H1 (cell line): ENCODE results near the gene VSTM4. TPM values are rescaled to one million over a fixed set of nuclear protein-coding genes. Genes with fewer than 3 reads are reported as not detected.

ENCODE experiments used
- CTCF ChIA-PET: fragments of 300-600 bp; sonication (Branson Sonifier 250); formaldehyde crosslinking; loops from one replicate; lab custom pipeline; 2021; ENCODE audit not compliant: partially characterized antibody; lab: Charles Lee
- POLR2A ChIA-PET: fragments of 300-600 bp; sonication (Branson Sonifier 250); formaldehyde crosslinking; loops from one replicate; lab custom pipeline; 2021; ENCODE audit warnings: inconsistent platforms; ENCODE audit not compliant: partially characterized antibody; lab: Charles Lee
- DNase-seq, 2 experiments: peaks; one replicate each; pipeline versions ENCODE4 v3.0.0 to v3.0.0-alpha.2; 2010 to 2022; ENCODE audit warnings: low spot score in 2 of 2, low read depth in 1 of 2, mixed read lengths in 1 of 2
- FAIRE-seq: peaks from 2 replicates; lab custom pipeline; 2011; peaks lifted over from hg19 to GRCh38; lab: Jason Lieb, UNC
- H2AFZ ChIP-seq: 2 replicates; pipeline ENCODE4 v1.8.1; 2012; ENCODE audit warnings: low read length, inconsistent platforms
- H2AK5ac ChIP-seq: 2 replicates; pipeline ENCODE4 v1.6.1; 2013; ENCODE audit warnings: low read depth, low read length
- H2BK120ac ChIP-seq: replicated peaks from 2 replicates; pipeline ENCODE3; 2013; ENCODE audit warnings: low read depth, low read length, inconsistent platforms
- H2BK12ac ChIP-seq: 2 replicates; pipeline ENCODE4 v1.6.1; 2013; ENCODE audit warnings: low read depth, low read length
- H2BK15ac ChIP-seq: 2 replicates; pipeline ENCODE4 v1.6.1; 2013; ENCODE audit warnings: low read length
- H2BK20ac ChIP-seq: 2 replicates; pipeline ENCODE4 v1.6.1; 2013; ENCODE audit warnings: low read length
- H2BK5ac ChIP-seq: 2 replicates; pipeline ENCODE4 v1.6.1; 2013; ENCODE audit warnings: low read depth, low read length
- H3K14ac ChIP-seq: 2 replicates; pipeline ENCODE4 v1.6.1; 2013; ENCODE audit warnings: inconsistent platforms; ENCODE audit not compliant: insufficient read length
- H3K18ac ChIP-seq: 2 replicates; pipeline ENCODE4 v1.6.1; 2013; ENCODE audit warnings: low read length; ENCODE audit errors: extremely low read depth
- H3K23ac ChIP-seq: 2 replicates; pipeline ENCODE4 v1.6.1; 2013; ENCODE audit warnings: inconsistent platforms; ENCODE audit not compliant: insufficient read length
- H3K23me2 ChIP-seq: 2 replicates; pipeline ENCODE4 v1.6.1; 2013; ENCODE audit warnings: low read depth, low read length
- H3K27ac ChIP-seq: 2 replicates; pipeline ENCODE4 v1.6.1; 2011; ENCODE audit warnings: low read depth, low read length, inconsistent platforms
- H3K27me3 ChIP-seq, 4 experiments: replicated peaks in 1 of 4; 1 replicate in 1 of 4; 2 replicates in 3 of 4; pipeline versions ENCODE4 v1.6.1 to v1.8.1; 2011 to 2013; ENCODE audit warnings: low read length in 3 of 4, mild to moderate bottlenecking in 3 of 4, inconsistent platforms in 2 of 4, mixed read lengths in 2 of 4, moderate library complexity in 1 of 4; ENCODE audit not compliant: control insufficient read depth in 3 of 4, insufficient read depth in 3 of 4; ENCODE audit errors: extremely low read depth in 1 of 4
- H3K36me3 ChIP-seq, 4 experiments: 2 replicates each; pipeline versions ENCODE4 v1.6.1 to v1.8.1; 2011 to 2013; ENCODE audit warnings: mild to moderate bottlenecking in 4 of 4, low read length in 3 of 4, moderate library complexity in 2 of 4, control low read depth in 1 of 4, inconsistent platforms in 1 of 4; ENCODE audit not compliant: insufficient read depth in 4 of 4, control insufficient read depth in 2 of 4
- H3K4ac ChIP-seq: replicated peaks from 2 replicates; pipeline ENCODE3; 2013; ENCODE audit warnings: low read length, low read depth, mixed read lengths, inconsistent platforms; ENCODE audit not compliant: insufficient read length
- H3K4me1 ChIP-seq, 4 experiments: replicated peaks in 1 of 4; 1 replicate in 1 of 4; 2 replicates in 3 of 4; pipeline versions ENCODE4 v1.6.1 to v1.8.1; 2011 to 2013; ENCODE audit warnings: low read length in 3 of 4, inconsistent platforms in 2 of 4, mixed read lengths in 1 of 4; ENCODE audit not compliant: insufficient read depth in 4 of 4, control insufficient read depth in 3 of 4
- H3K4me2 ChIP-seq, 2 experiments: 2 replicates each; pipeline versions ENCODE4 v1.6.1 to v1.8.1; 2011 to 2013; ENCODE audit warnings: low read depth in 2 of 2, low read length in 2 of 2, control low read depth in 1 of 2, inconsistent platforms in 1 of 2, mild to moderate bottlenecking in 1 of 2; ENCODE audit not compliant: insufficient read depth in 1 of 2
- H3K4me3 ChIP-seq, 4 experiments: fragments of 200-600, 300-600 bp in 1 of 4; sonication (generic), shearing (Covaris generic), sonication (Bioruptor Twin) in 1 of 4; 2 replicates each; pipeline versions ENCODE4 v1.5.1 to v1.8.1; 2011 to 2016; ENCODE audit warnings: low read length in 4 of 4, low read depth in 3 of 4, control low read depth in 2 of 4, inconsistent platforms in 2 of 4, mild to moderate bottlenecking in 2 of 4, mixed read lengths in 1 of 4, moderate library complexity in 1 of 4; ENCODE audit not compliant: insufficient read depth in 2 of 4; ENCODE audit errors: extremely low read depth in 1 of 4
- H3K56ac ChIP-seq: replicated peaks from 2 replicates; pipeline ENCODE3; 2013; ENCODE audit warnings: low read depth, mild to moderate bottlenecking, mixed read lengths, low read length, inconsistent platforms; ENCODE audit not compliant: insufficient read length
- H3K79me1 ChIP-seq: 2 replicates; pipeline ENCODE4 v1.6.1; 2013; ENCODE audit warnings: low read depth, low read length, control low read depth
- H3K79me2 ChIP-seq, 2 experiments: 2 replicates each; pipeline versions ENCODE4 v1.6.1 to v1.8.1; 2012 to 2013; ENCODE audit warnings: low read length in 2 of 2, mild to moderate bottlenecking in 2 of 2, inconsistent platforms in 1 of 2; ENCODE audit not compliant: insufficient read depth in 2 of 2, control insufficient read depth in 1 of 2
- H3K9ac ChIP-seq, 4 experiments: replicated peaks in 1 of 4; 1 replicate in 1 of 4; 2 replicates in 3 of 4; pipeline versions ENCODE4 v1.6.1 to v1.8.1; 2011 to 2013; ENCODE audit warnings: low read depth in 3 of 4, low read length in 3 of 4, control low read depth in 2 of 4, mild to moderate bottlenecking in 2 of 4, moderate library complexity in 2 of 4, inconsistent platforms in 1 of 4; ENCODE audit errors: extremely low read depth in 1 of 4
- H3K9me3 ChIP-seq, 2 experiments: 2 replicates each; pipeline versions ENCODE4 v1.6.1 to v1.8.1; 2012 to 2013; ENCODE audit warnings: mild to moderate bottlenecking in 2 of 2, moderate library complexity in 2 of 2, control low read depth in 1 of 2, inconsistent platforms in 1 of 2, low read depth in 1 of 2, low read length in 1 of 2, mixed read lengths in 1 of 2; ENCODE audit not compliant: insufficient read depth in 2 of 2
- H4K20me1 ChIP-seq, 2 experiments: replicated peaks in 1 of 2; 2 replicates each; pipeline versions ENCODE3 to v1.8.1; 2011 to 2013; ENCODE audit warnings: inconsistent platforms in 2 of 2, low read length in 2 of 2, mild to moderate bottlenecking in 1 of 2; ENCODE audit not compliant: insufficient read depth in 2 of 2, control insufficient read depth in 1 of 2
- H4K5ac ChIP-seq: 2 replicates; pipeline ENCODE4 v1.6.1; 2013; ENCODE audit warnings: low read length, low read depth, mixed read lengths, inconsistent platforms; ENCODE audit not compliant: insufficient read length
- H4K8ac ChIP-seq: 2 replicates; pipeline ENCODE4 v1.8.0; 2013; ENCODE audit warnings: mild to moderate bottlenecking, moderate library complexity, low read length, inconsistent platforms; ENCODE audit not compliant: insufficient read depth; ENCODE audit errors: extremely low read depth
- H4K91ac ChIP-seq: replicated peaks from 2 replicates; pipeline ENCODE3; 2013; ENCODE audit warnings: low read length, mixed read lengths, inconsistent platforms; ENCODE audit not compliant: insufficient read length
- BACH1 ChIP-seq: IDR thresholded peaks from 2 replicates; pipeline ENCODE4 v1.6.1; 2012; ENCODE audit warnings: low read length, improper control_type of control experiment
- CBX8 ChIP-seq: fragments of 300-800, 300-1000 bp; sonication (generic); IDR thresholded peaks from 2 replicates; pipeline ENCODE4 v1.7.1; 2016; ENCODE audit warnings: low read depth, low read length, borderline replicate concordance
- CHD1 ChIP-seq: IDR thresholded peaks from 2 replicates; pipeline ENCODE4 v1.6.1; 2012; ENCODE audit warnings: low read depth, low read length, improper control_type of control experiment
- CTBP2 ChIP-seq: IDR thresholded peaks from 2 replicates; pipeline ENCODE4 v1.7.0; 2011; ENCODE audit warnings: borderline replicate concordance, mild to moderate bottlenecking, moderate library complexity, mixed read lengths, low read length; ENCODE audit not compliant: insufficient read depth, insufficient read length
- GABPA ChIP-seq: IDR thresholded peaks from 2 replicates; pipeline ENCODE4 v1.6.1; 2011; ENCODE audit warnings: mild to moderate bottlenecking, low read length, moderate library complexity, borderline replicate concordance; ENCODE audit not compliant: insufficient read depth
- RNF2 ChIP-seq: fragments of 200-900, 300-1000 bp; sonication (generic); IDR thresholded peaks from 2 replicates; pipeline ENCODE4 v1.7.1; 2016; ENCODE audit warnings: borderline replicate concordance, low read depth, mild to moderate bottlenecking, antibody characterized with exemption, low read length; ENCODE audit not compliant: poor library complexity, severe bottlenecking; ENCODE audit errors: missing control alignments
- SP2 ChIP-seq: IDR thresholded peaks from 2 replicates; pipeline ENCODE4 v1.6.1; 2012; ENCODE audit warnings: mild to moderate bottlenecking, low read length, inconsistent platforms
- TAF1 ChIP-seq: IDR thresholded peaks from 2 replicates; pipeline ENCODE4 v1.6.1; 2011; ENCODE audit warnings: mild to moderate bottlenecking, low read depth, low read length
- TCF12 ChIP-seq: IDR thresholded peaks from 2 replicates; pipeline ENCODE4 v1.6.1; 2011; ENCODE audit warnings: low read depth, mild to moderate bottlenecking, low read length
- WGBS, 2 experiments: shearing (Covaris generic) in 1 of 2; methylation state at CpG; one replicate each; pipeline versions ENCODE4 v1.1.6 to v1.1.7; 2013 to 2015; ENCODE audit warnings: low lambda C conversion rate in 2 of 2, mixed read lengths in 2 of 2, inconsistent platforms in 1 of 2, low coverage in 1 of 2, missing lambda C conversion rate in 1 of 2; ENCODE audit not compliant: insufficient replicate concordance in 2 of 2, insufficient coverage in 1 of 2, insufficient read length in 1 of 2; ENCODE audit errors: extremely low coverage in 1 of 2, missing lambda C conversion rate in 1 of 2; 5-methylcytosine and 5-hydroxymethylcytosine counted together
- polyA plus RNA-seq, 7 experiments: library from polyadenylated mRNA; depleted of rRNA in 3 of 7; stranded (reverse) in 5 of 7; unstranded in 2 of 7; fragments of >200 nt in 5 of 7; fragments of 200-250 nt in 2 of 7; gene quantifications; 1 replicate in 5 of 7; 2 replicates in 1 of 7; 4 replicates in 1 of 7; pipeline versions ENCODE4 v1.2.1 to v1.2.3, GENCODE V29; 2011 to 2013; ENCODE audit warnings: missing spikeins in 2 of 7, mixed read lengths in 2 of 7
- total RNA-seq: library from RNA; stranded (reverse); fragmentation: NEBNext Ultra II Directional; extraction: Animal tissue kit (Norgen Biotek cat#: 25700); gene quantifications from 2 replicates; pipeline ENCODE4 v1.2.1, GENCODE V29; 2021

Gene VSTM4
- total and polyA plus RNA-seq, 2 of the 8 experiments (the other 6 are each of a cell fraction or from before 2014, with no cell fraction given) = 0.48 to 0.73 TPM

- H2AK5ac ChIP-seq = no peak overlapping the region
- H3K27me3 ChIP-seq = no peaks in the 10 kb centered on the region
- no peak overlapping the region for H4K8ac ChIP-seq
- no peaks in the 10 kb centered on the region for H3K9me3 ChIP-seq
- no peak overlapping the region for H3K9ac ChIP-seq
- H2BK20ac ChIP-seq = no peak overlapping the region
- ChIA-PET POLR2A (no interaction called here), CTCF (no interaction called here)
- TF ChIP-seq SP2 (no peak), BACH1 (no peak), TCF12 (no peak), CHD1 (no peak), CTBP2 (no peak), TAF1 (no peak), GABPA (no peak), CBX8 (no peak), RNF2 (no peak)
- no peak overlapping the region for H2BK12ac ChIP-seq
- H3K4ac ChIP-seq = no peak overlapping the region
- H3K14ac ChIP-seq = no peak overlapping the region
- H3K4me1 ChIP-seq = peaks cover 0 to 2% (median under 1%) of the 10 kb centered on the region in 4 experiments; a peak in 2 of 7 replicates
- no peak overlapping the region for H4K91ac ChIP-seq
- no peak overlapping the region for H3K27ac ChIP-seq
- peak overlapping the region in 1 of 4 experiments; percentile 25; a peak in 2 of 8 replicates for H3K4me3 ChIP-seq
- H3K79me1 ChIP-seq = no peaks in the 10 kb centered on the region
- no peak overlapping the region for H3K56ac ChIP-seq
- H4K5ac ChIP-seq = peak overlapping the region; percentile 73
- H2BK5ac ChIP-seq = no peak overlapping the region
- no peak overlapping the region for H3K23ac ChIP-seq
- H3K23me2 ChIP-seq = no peaks in the 10 kb centered on the region
- no peak overlapping the region for H2BK15ac ChIP-seq
- no peak overlapping the region for H2BK120ac ChIP-seq
- no peak overlapping the region for H3K18ac ChIP-seq
- H3K36me3 ChIP-seq = no peaks in the 10 kb centered on the region
- DNase-seq = no peak
- 11% methylated on average over 7 of the region's 7 CpGs; no CpG with 5 or more reads in 1 of the 2 experiments for WGBS, 2 experiments
- H3K4me2 ChIP-seq = peak overlapping the region; percentile 16 to 30; a peak in 2 of 4 replicates
- no peaks in the 10 kb centered on the region for H3K79me2 ChIP-seq
- FAIRE-seq = peak; percentile 95
- H4K20me1 ChIP-seq = no peaks in the 10 kb centered on the region
- no peak overlapping the region for H2AFZ ChIP-seq
Observed at GRCh38 chr10:49158404-49158803, 43.1 kb upstream of the VSTM4 start.
